ENCODE measurements around the gene OR7G1. TPM values are rescaled to one million over a fixed set of nuclear protein-coding genes. Genes with fewer than 3 reads are reported as not detected.

OR7G1 gene
- total and polyA plus RNA-seq, 8 donors: not detected

- FAIRE-seq: no peak
- no peaks in the 10 kb centered on the region for H3K4me1 ChIP-seq
- no peaks in the 10 kb centered on the region for H3K9me3 ChIP-seq
- no peak for DNase-seq
- H3K36me3 ChIP-seq: no peaks in the 10 kb centered on the region
- TF ChIP-seq CTCF (IDR thresholded peaks at IDR 0.05): no peak
- no peak overlapping the region for H3K4me3 ChIP-seq
- no peak overlapping the region for H3K27ac ChIP-seq
- no peak for ATAC-seq
- no peaks in the 10 kb centered on the region for H3K27me3 ChIP-seq
- intact Hi-C loops (cut with DNase I): no loop called here
- WGBS, 2 donors: 44 to 56% methylated on average over 5 of the region's 5 CpGs
Measured at GRCh38 chr19:9132422-9132821, 16.9 kb upstream of the OR7G1 start.

- H3K36me3 ChIP-seq: no peaks in the 10 kb centered on the region
- intact Hi-C loops (cut with DNase I): no loop called here
- no peak for FAIRE-seq
- ATAC-seq: no peak
- no peaks in the 10 kb centered on the region for H3K4me1 ChIP-seq
- 55 to 61% methylated on average over 1 of the region's 1 CpG for WGBS, 2 donors
- H3K27me3 ChIP-seq: no peaks in the 10 kb centered on the region
- no peak overlapping the region for H3K4me3 ChIP-seq
- H3K27ac ChIP-seq: no peak overlapping the region
- no peak for TF ChIP-seq CTCF (IDR thresholded peaks at IDR 0.05)
- no peaks in the 10 kb centered on the region for H3K9me3 ChIP-seq
- no peak for DNase-seq
Measured at GRCh38 chr19:9130965-9131364, 15.4 kb upstream of the OR7G1 start.

GRCh38 chr19:9128171-9128570, 12.6 kb upstream of the OR7G1 start:
- 55 to 66% methylated on average over 3 of the region's 3 CpGs for WGBS, 2 donors
- H3K4me1 ChIP-seq: no peaks in the 10 kb centered on the region
- H3K4me3 ChIP-seq: no peak overlapping the region
- FAIRE-seq (no peak), DNase-seq (no peak), ATAC-seq (no peak)
- intact Hi-C loops (cut with DNase I): no loop called here
- no peak for TF ChIP-seq CTCF (IDR thresholded peaks at IDR 0.05)
- H3K9me3 ChIP-seq: no peaks in the 10 kb centered on the region
- H3K27me3 ChIP-seq: peaks cover 0 to 6% (median 0%) of the 10 kb centered on the region in 4 donors
- no peaks in the 10 kb centered on the region for H3K36me3 ChIP-seq
- H3K27ac ChIP-seq: no peak overlapping the region

GRCh38 chr19:9126900-9127405, 11.4 kb upstream of the OR7G1 start, which contains the start of gene OR7G3:
TSS of gene OR7G3 (minus strand) at chr19:9126950. CDS start at chr19:9126950, 0 bp downstream.
- H3K27ac ChIP-seq: no peak within 1 kb of the TSS
- ATAC-seq: no peak
- H3K4me1 ChIP-seq: no peaks in the 10 kb centered on the region
- H3K36me3 ChIP-seq: no peaks in the 10 kb centered on the region
- FAIRE-seq: no peak
- no peaks in the 10 kb centered on the region for H3K9me3 ChIP-seq
- no peak within 1 kb of the TSS for H3K4me3 ChIP-seq
- no peak for TF ChIP-seq CTCF (IDR thresholded peaks at IDR 0.05)
- no peak for DNase-seq
- intact Hi-C loops (cut with DNase I): no loop called here
- peaks cover 0 to 6% (median 0%) of the 10 kb centered on the region in 4 donors for H3K27me3 ChIP-seq
- WGBS, 2 donors: 35 to 36% methylated on average over 1 of the region's 1 CpG

- no peak for FAIRE-seq
- Histone ChIP-seq H3K27ac (no peak overlapping the region), H3K27me3 (no peaks in the 10 kb centered on the region), H3K9me3 (no peaks in the 10 kb centered on the region), H3K4me3 (no peak overlapping the region), H3K36me3 (no peaks in the 10 kb centered on the region), H3K4me1 (no peaks in the 10 kb centered on the region)
- no peak for ATAC-seq
- DNase-seq: no peak
- TF ChIP-seq CTCF (IDR thresholded peaks at IDR 0.05): no peak
- intact Hi-C loops (cut with DNase I): no loop called here
- WGBS, 2 donors: 39 to 53% methylated on average over 5 of the region's 5 CpGs
Measured at GRCh38 chr19:9116547-9116946, 984 bp upstream of the OR7G1 start.

Measured in pancreas (tissue), 10 donors.